Prostate gland (tissue), 2 donors: ENCODE data around the gene CNTN6. TPM values are rescaled to one million over a fixed set of nuclear protein-coding genes. Genes with fewer than 3 reads are reported as not detected.

Experiments used
- DNase-seq: peaks from one replicate; pipeline ENCODE4 v3.0.0-alpha.2; 2019; ENCODE audit warnings: low spot score
- H3K27ac ChIP-seq, 2 donors: fragments of 200-600 bp; sonication (generic); 2 replicates each; pipeline ENCODE4 v1.5.1; 2017 to 2019
- H3K27me3 ChIP-seq: fragments of 200-600 bp; sonication (generic); replicated peaks from 2 replicates; pipeline ENCODE4 v1.5.1; 2019; ENCODE audit not compliant: insufficient read depth
- H3K36me3 ChIP-seq, 2 donors: fragments of 200-600 bp; sonication (generic); 1 replicate in 1 of 2; 2 replicates in 1 of 2; pipeline versions ENCODE4 v1.5.1 to v1.8.1; 2017 to 2019
- H3K4me1 ChIP-seq: fragments of 200-600 bp; sonication (generic); replicated peaks from 2 replicates; pipeline ENCODE4 v1.5.1; 2019
- H3K4me3 ChIP-seq, 2 donors: fragments of 200-600 bp; sonication (generic); 2 replicates each; pipeline ENCODE4 v1.5.1; 2017 to 2019
- H3K9me3 ChIP-seq: fragments of 200-600 bp; sonication (generic); 2 replicates; pipeline ENCODE4 v1.5.1; 2017
- POLR2A ChIP-seq: fragments of 450-650 bp; IDR thresholded peaks from one replicate; pipeline ENCODE4 v1.6.1; 2016; ENCODE audit warnings: antibody characterized with exemption, mild to moderate bottlenecking
- POLR2AphosphoS5 ChIP-seq: sonication (generic); formaldehyde crosslinking; IDR thresholded peaks from one replicate; pipeline ENCODE4 v1.6.1; 2017; ENCODE audit warnings: antibody characterized with exemption
- WGBS: methylation state at CpG from one replicate; pipeline ENCODE4 v1.1.5; 2018; 5-methylcytosine and 5-hydroxymethylcytosine counted together
- intact Hi-C: fragments of 100-400 bp; cut with DNase I; formaldehyde crosslinking; loops from one replicate; pipeline ENCODE4 v1.14.2; 2022
- total RNA-seq, 2 donors: library from RNA; depleted of rRNA; stranded (reverse); fragments of >200 nt; gene quantifications; one replicate each; pipeline ENCODE4 v1.1.0, GENCODE V29; 2016
- TF ChIP-seq, protein P1 (sequence below), 4 experiments: fragments of 200-600 bp in 2 of 4; fragments of 450-650 bp in 2 of 4; sonication (generic) in 2 of 4; IDR thresholded peaks; 1 replicate in 3 of 4; 2 replicates in 1 of 4; pipeline ENCODE4 v1.5.1; 2016 to 2019; ENCODE audit warnings: antibody characterized with exemption in 4 of 4, mild to moderate bottlenecking in 2 of 4, moderate library complexity in 2 of 4

CNTN6 gene
- total RNA-seq, 2 donors from 2014 or later: not detected

DNA sequence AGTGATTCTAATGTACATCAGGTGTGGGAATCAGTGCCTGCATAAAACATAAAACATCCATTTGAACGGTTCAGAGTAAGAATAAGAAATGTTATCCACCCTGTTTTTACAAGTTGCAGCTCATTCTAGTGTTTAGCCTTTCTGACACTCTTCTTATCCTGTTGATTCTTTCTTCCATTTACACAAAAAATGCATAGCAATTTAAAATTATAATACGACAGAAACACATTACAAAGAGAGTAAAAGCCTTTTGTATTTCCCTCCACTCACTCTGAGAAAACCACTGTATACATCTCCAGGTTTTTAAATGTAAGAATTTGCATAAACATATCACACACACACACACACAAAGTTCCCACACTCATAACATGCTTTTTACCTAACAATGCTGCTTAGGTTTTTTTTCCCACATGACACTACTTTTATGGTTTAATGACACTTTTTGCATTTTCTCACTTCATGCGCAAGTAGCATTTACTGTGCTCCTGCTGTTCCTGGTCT is 199.8 kb downstream of the CNTN6 start:
- Histone ChIP-seq H3K27me3 (no peaks in the 10 kb centered on the region), H3K4me3 (no peak overlapping the region), H3K36me3 (no peaks in the 10 kb centered on the region), H3K27ac (no peak overlapping the region), H3K9me3 (no peaks in the 10 kb centered on the region), H3K4me1 (no peaks in the 10 kb centered on the region)
- no peak for DNase-seq
- intact Hi-C loops: no loop called here
- WGBS: 54% methylated on average over 3 of the region's 3 CpGs
- no peak for TF ChIP-seq POLR2AphosphoS5

DNA sequence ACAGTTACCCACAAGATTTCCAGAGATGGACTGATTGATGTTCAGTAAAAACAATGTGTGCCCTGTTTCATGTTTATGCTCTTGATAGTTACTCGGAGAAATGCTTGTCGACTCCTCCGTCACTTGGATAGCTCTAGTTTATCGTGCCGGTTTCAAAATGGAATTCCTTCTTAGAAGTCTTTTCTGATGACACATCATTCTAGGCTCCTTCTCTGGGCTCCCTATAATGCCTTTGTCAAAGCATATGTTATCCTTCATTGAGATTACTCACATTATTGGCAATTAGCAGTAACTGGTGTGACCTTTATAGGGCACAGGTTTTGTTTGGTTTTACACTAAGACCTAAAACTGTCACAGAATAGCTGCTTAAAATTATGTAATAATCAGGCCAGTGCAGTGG is 201.8 kb downstream of the CNTN6 start:
- DNase-seq: no peak
- Histone ChIP-seq H3K4me3 (no peak overlapping the region), H3K4me1 (no peaks in the 10 kb centered on the region), H3K27me3 (no peaks in the 10 kb centered on the region), H3K9me3 (no peaks in the 10 kb centered on the region), H3K27ac (no peak overlapping the region), H3K36me3 (no peaks in the 10 kb centered on the region)
- intact Hi-C loops: no loop called here
- 95% methylated on average over 5 of the region's 5 CpGs for WGBS
- no peak for TF ChIP-seq POLR2A
- TF ChIP-seq, protein P1, sequence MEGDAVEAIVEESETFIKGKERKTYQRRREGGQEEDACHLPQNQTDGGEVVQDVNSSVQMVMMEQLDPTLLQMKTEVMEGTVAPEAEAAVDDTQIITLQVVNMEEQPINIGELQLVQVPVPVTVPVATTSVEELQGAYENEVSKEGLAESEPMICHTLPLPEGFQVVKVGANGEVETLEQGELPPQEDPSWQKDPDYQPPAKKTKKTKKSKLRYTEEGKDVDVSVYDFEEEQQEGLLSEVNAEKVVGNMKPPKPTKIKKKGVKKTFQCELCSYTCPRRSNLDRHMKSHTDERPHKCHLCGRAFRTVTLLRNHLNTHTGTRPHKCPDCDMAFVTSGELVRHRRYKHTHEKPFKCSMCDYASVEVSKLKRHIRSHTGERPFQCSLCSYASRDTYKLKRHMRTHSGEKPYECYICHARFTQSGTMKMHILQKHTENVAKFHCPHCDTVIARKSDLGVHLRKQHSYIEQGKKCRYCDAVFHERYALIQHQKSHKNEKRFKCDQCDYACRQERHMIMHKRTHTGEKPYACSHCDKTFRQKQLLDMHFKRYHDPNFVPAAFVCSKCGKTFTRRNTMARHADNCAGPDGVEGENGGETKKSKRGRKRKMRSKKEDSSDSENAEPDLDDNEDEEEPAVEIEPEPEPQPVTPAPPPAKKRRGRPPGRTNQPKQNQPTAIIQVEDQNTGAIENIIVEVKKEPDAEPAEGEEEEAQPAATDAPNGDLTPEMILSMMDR (IDR thresholded peaks at IDR 0.05): no peak
- no peak for TF ChIP-seq POLR2AphosphoS5

DNA sequence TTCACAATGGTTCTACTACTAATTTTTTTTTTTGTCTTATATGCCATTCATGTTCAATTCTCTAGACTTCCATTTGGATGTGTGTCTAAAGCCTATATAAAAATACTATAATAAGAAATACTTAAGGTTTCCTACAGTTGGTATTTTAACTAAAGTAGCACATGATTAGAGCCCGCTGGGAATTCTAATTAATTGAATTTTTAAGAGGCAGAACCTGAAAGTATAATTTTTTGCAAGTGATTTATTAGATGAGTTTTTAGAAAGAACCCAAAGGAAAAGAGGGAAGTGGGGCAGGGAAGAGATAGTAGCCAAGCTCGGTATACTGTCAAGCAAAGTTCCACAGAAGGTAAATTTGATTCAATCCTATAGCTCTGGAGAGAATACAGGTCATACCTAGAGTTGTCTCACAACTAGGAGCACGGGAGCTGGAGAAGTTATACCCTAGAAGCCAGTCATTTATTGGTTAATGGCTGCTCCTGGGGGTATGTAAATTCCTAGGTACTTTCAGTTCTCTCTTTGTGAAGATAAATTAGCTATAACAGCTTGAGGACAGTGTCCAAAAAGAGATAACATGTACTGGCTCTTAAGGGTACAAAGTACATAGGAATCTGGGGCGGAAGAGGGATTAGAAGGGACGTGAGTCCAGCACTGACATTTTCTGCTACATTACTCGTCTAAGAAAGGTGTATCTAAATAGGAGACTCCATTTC is 225.6 kb downstream of the CNTN6 start:
- H3K9me3 ChIP-seq: no peaks in the 10 kb centered on the region
- TF ChIP-seq POLR2A (no peak), POLR2AphosphoS5 (no peak)
- TF ChIP-seq, protein P1 (IDR thresholded peaks at IDR 0.05): no peak
- H3K27me3 ChIP-seq: no peaks in the 10 kb centered on the region
- WGBS: 67% methylated on average over 6 of the region's 6 CpGs
- H3K4me3 ChIP-seq: no peak overlapping the region
- no peak overlapping the region for H3K27ac ChIP-seq
- H3K36me3 ChIP-seq: no peaks in the 10 kb centered on the region
- intact Hi-C loops: no loop called here
- no peak for DNase-seq
- H3K4me1 ChIP-seq: no peaks in the 10 kb centered on the region

DNA sequence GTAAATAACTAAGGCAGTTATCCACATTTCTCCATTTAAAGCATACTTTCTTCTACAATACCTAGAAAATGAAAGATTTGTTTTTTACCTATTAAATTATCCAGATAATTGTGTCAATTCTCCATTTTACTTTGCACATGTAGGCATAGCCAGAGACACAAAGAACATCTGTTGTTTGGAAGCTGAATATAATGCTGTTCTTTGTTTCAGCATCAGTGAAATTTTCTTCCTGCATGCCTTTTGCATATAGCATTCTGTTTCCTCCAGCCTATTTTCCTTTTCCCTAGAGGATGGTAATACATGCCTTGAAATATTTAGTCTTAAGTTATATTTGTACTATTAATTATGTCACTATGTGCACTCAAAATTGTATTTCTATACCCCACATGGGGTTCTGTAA is 233.7 kb downstream of the CNTN6 start:
- DNase-seq: no peak
- intact Hi-C loops: no loop called here
- Histone ChIP-seq H3K27ac (no peak overlapping the region), H3K9me3 (no peaks in the 10 kb centered on the region), H3K27me3 (no peaks in the 10 kb centered on the region), H3K36me3 (no peaks in the 10 kb centered on the region), H3K4me1 (no peaks in the 10 kb centered on the region), H3K4me3 (no peak overlapping the region)
- TF ChIP-seq POLR2AphosphoS5 (no peak), POLR2A (no peak)
- TF ChIP-seq, protein P1 (IDR thresholded peaks at IDR 0.05): no peak

DNA sequence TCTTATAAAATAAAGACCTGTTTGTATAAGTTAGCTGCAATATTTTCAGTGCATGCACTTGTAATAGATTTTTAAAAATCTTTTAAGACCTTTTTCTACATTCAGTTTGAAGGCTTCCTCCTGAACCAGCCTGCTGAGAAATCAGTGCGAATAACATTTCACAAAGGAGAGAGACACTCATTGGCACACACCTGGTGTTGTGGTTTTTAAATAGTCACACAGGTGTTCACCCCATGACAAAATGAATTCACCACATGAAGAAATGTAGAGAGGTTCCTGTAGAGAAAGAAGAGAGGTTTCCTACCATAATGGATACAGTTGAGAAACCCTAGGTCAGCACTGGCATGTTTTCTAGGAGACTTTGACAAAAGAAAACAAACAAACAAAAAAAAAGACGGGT is 237.3 kb downstream of the CNTN6 start:
- WGBS: 70% methylated on average over 2 of the region's 2 CpGs
- TF ChIP-seq POLR2AphosphoS5 (no peak), POLR2A (no peak)
- TF ChIP-seq, protein P1 (IDR thresholded peaks at IDR 0.05): no peak
- intact Hi-C loops: no loop called here
- Histone ChIP-seq H3K27me3 (no peaks in the 10 kb centered on the region), H3K9me3 (no peaks in the 10 kb centered on the region), H3K27ac (no peak overlapping the region), H3K4me1 (no peaks in the 10 kb centered on the region), H3K36me3 (no peaks in the 10 kb centered on the region), H3K4me3 (no peak overlapping the region)
- no peak for DNase-seq
